GM18858 (cell line): ENCODE measurements around the gene DHFR2.
A peak's percentile ranks its signal among the peaks of the same experiment; 100 is the strongest.
"Not testable (repeated sequence)": the region's sequence is repeated elsewhere in the genome, so short reads cannot be mapped to it uniquely, and the experiment has no call there.

ENCODE experiments used
- ATAC-seq: cut with Tn5 transposase; IDR thresholded peaks from one replicate; pipeline ENCODE4 v1.9.1; 2021; ENCODE audit not compliant: unreplicated experiment

The DHFR2 gene

GRCh38 chr3:94062513-94063404 lies at the start of gene DHFR2, which contains the start of gene NSUN3:
DHFR2 (minus strand) TSS chr3:94062916; CDS start chr3:94061511, 1,405 bp downstream.
NSUN3 (plus strand) TSS chr3:94063061; CDS start chr3:94063127, 66 bp downstream.
- peak; percentile 90 for ATAC-seq

GRCh38 chr3:94110854-94111253 lies 48.1 kb upstream of the DHFR2 start:
- ATAC-seq, result no peak

- ATAC-seq, result not testable (repeated sequence)
Observed at GRCh38 chr3:94110232-94110631, 47.5 kb upstream of the DHFR2 start.

- no peak for ATAC-seq
Observed at GRCh38 chr3:94106268-94106667, 43.6 kb upstream of the DHFR2 start.

GRCh38 chr3:94101860-94102259 lies 39.1 kb upstream of the DHFR2 start:
- no peak for ATAC-seq

- no peak for ATAC-seq
Observed at GRCh38 chr3:94099311-94099710, 36.6 kb upstream of the DHFR2 start.

GRCh38 chr3:94098452-94098851 lies 35.7 kb upstream of the DHFR2 start:
- ATAC-seq, result no peak

- no peak for ATAC-seq
Observed at GRCh38 chr3:94095111-94095510, 32.4 kb upstream of the DHFR2 start.

GRCh38 chr3:94093151-94093550 lies 30.4 kb upstream of the DHFR2 start:
- ATAC-seq, result no peak

GRCh38 chr3:94092086-94092485 lies 29.4 kb upstream of the DHFR2 start:
- no peak for ATAC-seq

GRCh38 chr3:94089126-94089525 lies 26.4 kb upstream of the DHFR2 start:
- no peak for ATAC-seq

- ATAC-seq, result peak; percentile 60
Observed at GRCh38 chr3:94083261-94083660, 20.5 kb upstream of the DHFR2 start.

- peak; percentile 14 for ATAC-seq
Observed at GRCh38 chr3:94082391-94082937, 19.7 kb upstream of the DHFR2 start.

GRCh38 chr3:94081884-94082283 lies 19.2 kb upstream of the DHFR2 start:
- ATAC-seq, result no peak

GRCh38 chr3:94080552-94080951 lies 17.8 kb upstream of the DHFR2 start:
- ATAC-seq, result not testable (repeated sequence)

GRCh38 chr3:94076055-94076454 lies 13.3 kb upstream of the DHFR2 start:
- no peak for ATAC-seq

- ATAC-seq, result peak; percentile 71
Observed at GRCh38 chr3:94071713-94072284, 9.1 kb upstream of the DHFR2 start.

- ATAC-seq, result peak; percentile 61
Observed at GRCh38 chr3:94070341-94070911, 7.7 kb upstream of the DHFR2 start.

GRCh38 chr3:94069194-94069813 lies 6.6 kb upstream of the DHFR2 start:
- no peak for ATAC-seq

GRCh38 chr3:94066506-94067500 lies 4.1 kb upstream of the DHFR2 start:
- ATAC-seq, result no peak
